ENCODE results near the gene MTARC1. TPM values are rescaled to one million over a fixed set of nuclear protein-coding genes. Genes with fewer than 3 reads are reported as not detected.

Gene MTARC1
- polyA plus RNA-seq, 1 donor (not counting 4 experiments of a cell fraction or from before 2014, with no cell fraction given), result 2.1 TPM

GRCh38 chr1:220810963-220811362, 24.2 kb downstream of the MTARC1 start:
- Histone ChIP-seq H3K27ac (ENCODE audit: control insufficient read depth, insufficient read depth, low read length) (no peak overlapping the region), H3K9me3 (ENCODE audit: control insufficient read depth, low read depth, low read length) (no peaks in the 10 kb centered on the region), H3K36me3 (ENCODE audit: control insufficient read depth in 2 of 2, extremely low read depth in 1 of 2, insufficient read depth in 2 of 2, low read length in 2 of 2) (no peaks in the 10 kb centered on the region), H2AFZ (ENCODE audit: control insufficient read depth, low read length) (no peak overlapping the region), H3K9me1 (ENCODE audit: control insufficient read depth, extremely low read depth, insufficient read depth, low read length) (no peaks in the 10 kb centered on the region), H3K9ac (ENCODE audit: control insufficient read depth, extremely low read depth, insufficient read depth, low read length) (no peak overlapping the region), H3K27me3 (ENCODE audit: control insufficient read depth, extremely low read depth, insufficient read depth, low read length) (peaks cover 3% of the 10 kb centered on the region), H3K4me2 (ENCODE audit: control insufficient read depth, extremely low read depth, insufficient read depth, low read depth, low read length) (no peak overlapping the region), H3K4me1 (ENCODE audit: control insufficient read depth, extremely low read depth, insufficient read depth, low read length) (peaks cover 10% of the 10 kb centered on the region), H3K4me3 (ENCODE audit: control insufficient read depth in 2 of 3, extremely low read depth in 1 of 3, insufficient read depth in 2 of 3, low read depth in 1 of 3, low read length in 3 of 3) (no peak overlapping the region), H3K79me2 (ENCODE audit: control insufficient read depth, insufficient read depth, low read length) (no peaks in the 10 kb centered on the region), H4K20me1 (ENCODE audit: control insufficient read depth, extremely low read depth, insufficient read depth, low read length) (no peaks in the 10 kb centered on the region)
- no peak for TF ChIP-seq CTCF (optimal IDR thresholded peaks at IDR 0.05 in 1 of 3, IDR thresholded peaks at IDR 0.05 in 1 of 3, conservative IDR thresholded peaks at IDR 0.05 in 1 of 3; ENCODE audit: extremely low read depth in 1 of 3, insufficient read depth in 2 of 3, low read length in 3 of 3)
- TF ChIP-seq EZH2 (IDR thresholded peaks at IDR 0.05; ENCODE audit: low read length), result no peak
- FAIRE-seq (no peak), DNase-seq (ENCODE audit: low read depth, low spot score) (no peak)
- dilution Hi-C loops (cut with MboI; ENCODE audit: extremely low pct_ligation_motif_present, low sequenced_read_pairs), result no loop called here

- peaks cover 3% of the 10 kb centered on the region for H3K27me3 ChIP-seq (ENCODE audit: control insufficient read depth, extremely low read depth, insufficient read depth, low read length)
These were observed 25.0 kb downstream of the MTARC1 start for GRCh38 chr1:220811695-220812094.

More at GRCh38 chr1:220811695-220812094, 25.0 kb downstream of the MTARC1 start:
- Histone ChIP-seq H3K4me2 (ENCODE audit: control insufficient read depth, extremely low read depth, insufficient read depth, low read depth, low read length) (no peak overlapping the region), H3K9ac (ENCODE audit: control insufficient read depth, extremely low read depth, insufficient read depth, low read length) (no peak overlapping the region), H3K9me1 (ENCODE audit: control insufficient read depth, extremely low read depth, insufficient read depth, low read length) (no peaks in the 10 kb centered on the region), H3K4me3 (ENCODE audit: control insufficient read depth in 2 of 3, extremely low read depth in 1 of 3, insufficient read depth in 2 of 3, low read depth in 1 of 3, low read length in 3 of 3) (no peak overlapping the region), H2AFZ (ENCODE audit: control insufficient read depth, low read length) (no peak overlapping the region), H3K36me3 (ENCODE audit: control insufficient read depth in 2 of 2, extremely low read depth in 1 of 2, insufficient read depth in 2 of 2, low read length in 2 of 2) (no peaks in the 10 kb centered on the region), H4K20me1 (ENCODE audit: control insufficient read depth, extremely low read depth, insufficient read depth, low read length) (no peaks in the 10 kb centered on the region), H3K79me2 (ENCODE audit: control insufficient read depth, insufficient read depth, low read length) (no peaks in the 10 kb centered on the region), H3K4me1 (ENCODE audit: control insufficient read depth, extremely low read depth, insufficient read depth, low read length) (peaks cover 10% of the 10 kb centered on the region), H3K27ac (ENCODE audit: control insufficient read depth, insufficient read depth, low read length) (no peak overlapping the region), H3K9me3 (ENCODE audit: control insufficient read depth, low read depth, low read length) (no peaks in the 10 kb centered on the region)
- no peak for FAIRE-seq
- TF ChIP-seq CTCF (optimal IDR thresholded peaks at IDR 0.05 in 1 of 3, IDR thresholded peaks at IDR 0.05 in 1 of 3, conservative IDR thresholded peaks at IDR 0.05 in 1 of 3; ENCODE audit: extremely low read depth in 1 of 3, insufficient read depth in 2 of 3, low read length in 3 of 3) (no peak), EZH2 (IDR thresholded peaks at IDR 0.05; ENCODE audit: low read length) (no peak)
- dilution Hi-C loops (cut with MboI; ENCODE audit: extremely low pct_ligation_motif_present, low sequenced_read_pairs), result no loop called here
- no peak for DNase-seq (ENCODE audit: low read depth, low spot score)

Measured in keratinocyte (primary cell).